H1 (cell line): ENCODE results near the gene NFIX. TPM values are rescaled to one million over a fixed set of nuclear protein-coding genes. Genes with fewer than 3 reads are reported as not detected.

ENCODE experiments used
- CTCF ChIA-PET: fragments of 300-600 bp; sonication (Branson Sonifier 250); formaldehyde crosslinking; loops from one replicate; lab custom pipeline; 2021; ENCODE audit not compliant: partially characterized antibody; lab: Charles Lee
- POLR2A ChIA-PET: fragments of 300-600 bp; sonication (Branson Sonifier 250); formaldehyde crosslinking; loops from one replicate; lab custom pipeline; 2021; ENCODE audit warnings: inconsistent platforms; ENCODE audit not compliant: partially characterized antibody; lab: Charles Lee
- DNase-seq, 2 experiments: peaks; one replicate each; pipeline versions ENCODE4 v3.0.0 to v3.0.0-alpha.2; 2010 to 2022; ENCODE audit warnings: low spot score in 2 of 2, low read depth in 1 of 2, mixed read lengths in 1 of 2
- FAIRE-seq: peaks from 2 replicates; lab custom pipeline; 2011; peaks lifted over from hg19 to GRCh38; lab: Jason Lieb, UNC
- H2AFZ ChIP-seq: 2 replicates; pipeline ENCODE4 v1.8.1; 2012; ENCODE audit warnings: low read length, inconsistent platforms
- H2AK5ac ChIP-seq: 2 replicates; pipeline ENCODE4 v1.6.1; 2013; ENCODE audit warnings: low read depth, low read length
- H2BK120ac ChIP-seq: replicated peaks from 2 replicates; pipeline ENCODE3; 2013; ENCODE audit warnings: low read depth, low read length, inconsistent platforms
- H2BK12ac ChIP-seq: 2 replicates; pipeline ENCODE4 v1.6.1; 2013; ENCODE audit warnings: low read depth, low read length
- H2BK15ac ChIP-seq: 2 replicates; pipeline ENCODE4 v1.6.1; 2013; ENCODE audit warnings: low read length
- H2BK20ac ChIP-seq: 2 replicates; pipeline ENCODE4 v1.6.1; 2013; ENCODE audit warnings: low read length
- H2BK5ac ChIP-seq: 2 replicates; pipeline ENCODE4 v1.6.1; 2013; ENCODE audit warnings: low read depth, low read length
- H3K14ac ChIP-seq: 2 replicates; pipeline ENCODE4 v1.6.1; 2013; ENCODE audit warnings: inconsistent platforms; ENCODE audit not compliant: insufficient read length
- H3K18ac ChIP-seq: 2 replicates; pipeline ENCODE4 v1.6.1; 2013; ENCODE audit warnings: low read length; ENCODE audit errors: extremely low read depth
- H3K23ac ChIP-seq: 2 replicates; pipeline ENCODE4 v1.6.1; 2013; ENCODE audit warnings: inconsistent platforms; ENCODE audit not compliant: insufficient read length
- H3K23me2 ChIP-seq: 2 replicates; pipeline ENCODE4 v1.6.1; 2013; ENCODE audit warnings: low read depth, low read length
- H3K27ac ChIP-seq: 2 replicates; pipeline ENCODE4 v1.6.1; 2011; ENCODE audit warnings: low read depth, low read length, inconsistent platforms
- H3K27me3 ChIP-seq, 4 experiments: replicated peaks in 1 of 4; 1 replicate in 1 of 4; 2 replicates in 3 of 4; pipeline versions ENCODE4 v1.6.1 to v1.8.1; 2011 to 2013; ENCODE audit warnings: low read length in 3 of 4, mild to moderate bottlenecking in 3 of 4, inconsistent platforms in 2 of 4, mixed read lengths in 2 of 4, moderate library complexity in 1 of 4; ENCODE audit not compliant: control insufficient read depth in 3 of 4, insufficient read depth in 3 of 4; ENCODE audit errors: extremely low read depth in 1 of 4
- H3K36me3 ChIP-seq, 4 experiments: 2 replicates each; pipeline versions ENCODE4 v1.6.1 to v1.8.1; 2011 to 2013; ENCODE audit warnings: mild to moderate bottlenecking in 4 of 4, low read length in 3 of 4, moderate library complexity in 2 of 4, control low read depth in 1 of 4, inconsistent platforms in 1 of 4; ENCODE audit not compliant: insufficient read depth in 4 of 4, control insufficient read depth in 2 of 4
- H3K4ac ChIP-seq: replicated peaks from 2 replicates; pipeline ENCODE3; 2013; ENCODE audit warnings: low read length, low read depth, mixed read lengths, inconsistent platforms; ENCODE audit not compliant: insufficient read length
- H3K4me1 ChIP-seq, 4 experiments: replicated peaks in 1 of 4; 1 replicate in 1 of 4; 2 replicates in 3 of 4; pipeline versions ENCODE4 v1.6.1 to v1.8.1; 2011 to 2013; ENCODE audit warnings: low read length in 3 of 4, inconsistent platforms in 2 of 4, mixed read lengths in 1 of 4; ENCODE audit not compliant: insufficient read depth in 4 of 4, control insufficient read depth in 3 of 4
- H3K4me2 ChIP-seq, 2 experiments: 2 replicates each; pipeline versions ENCODE4 v1.6.1 to v1.8.1; 2011 to 2013; ENCODE audit warnings: low read depth in 2 of 2, low read length in 2 of 2, control low read depth in 1 of 2, inconsistent platforms in 1 of 2, mild to moderate bottlenecking in 1 of 2; ENCODE audit not compliant: insufficient read depth in 1 of 2
- H3K4me3 ChIP-seq, 4 experiments: fragments of 200-600, 300-600 bp in 1 of 4; sonication (generic), shearing (Covaris generic), sonication (Bioruptor Twin) in 1 of 4; 2 replicates each; pipeline versions ENCODE4 v1.5.1 to v1.8.1; 2011 to 2016; ENCODE audit warnings: low read length in 4 of 4, low read depth in 3 of 4, control low read depth in 2 of 4, inconsistent platforms in 2 of 4, mild to moderate bottlenecking in 2 of 4, mixed read lengths in 1 of 4, moderate library complexity in 1 of 4; ENCODE audit not compliant: insufficient read depth in 2 of 4; ENCODE audit errors: extremely low read depth in 1 of 4
- H3K56ac ChIP-seq: replicated peaks from 2 replicates; pipeline ENCODE3; 2013; ENCODE audit warnings: low read depth, mild to moderate bottlenecking, mixed read lengths, low read length, inconsistent platforms; ENCODE audit not compliant: insufficient read length
- H3K79me1 ChIP-seq: 2 replicates; pipeline ENCODE4 v1.6.1; 2013; ENCODE audit warnings: low read depth, low read length, control low read depth
- H3K79me2 ChIP-seq, 2 experiments: 2 replicates each; pipeline versions ENCODE4 v1.6.1 to v1.8.1; 2012 to 2013; ENCODE audit warnings: low read length in 2 of 2, mild to moderate bottlenecking in 2 of 2, inconsistent platforms in 1 of 2; ENCODE audit not compliant: insufficient read depth in 2 of 2, control insufficient read depth in 1 of 2
- H3K9ac ChIP-seq, 4 experiments: replicated peaks in 1 of 4; 1 replicate in 1 of 4; 2 replicates in 3 of 4; pipeline versions ENCODE4 v1.6.1 to v1.8.1; 2011 to 2013; ENCODE audit warnings: low read depth in 3 of 4, low read length in 3 of 4, control low read depth in 2 of 4, mild to moderate bottlenecking in 2 of 4, moderate library complexity in 2 of 4, inconsistent platforms in 1 of 4; ENCODE audit errors: extremely low read depth in 1 of 4
- H3K9me3 ChIP-seq, 2 experiments: 2 replicates each; pipeline versions ENCODE4 v1.6.1 to v1.8.1; 2012 to 2013; ENCODE audit warnings: mild to moderate bottlenecking in 2 of 2, moderate library complexity in 2 of 2, control low read depth in 1 of 2, inconsistent platforms in 1 of 2, low read depth in 1 of 2, low read length in 1 of 2, mixed read lengths in 1 of 2; ENCODE audit not compliant: insufficient read depth in 2 of 2
- H4K20me1 ChIP-seq, 2 experiments: replicated peaks in 1 of 2; 2 replicates each; pipeline versions ENCODE3 to v1.8.1; 2011 to 2013; ENCODE audit warnings: inconsistent platforms in 2 of 2, low read length in 2 of 2, mild to moderate bottlenecking in 1 of 2; ENCODE audit not compliant: insufficient read depth in 2 of 2, control insufficient read depth in 1 of 2
- H4K5ac ChIP-seq: 2 replicates; pipeline ENCODE4 v1.6.1; 2013; ENCODE audit warnings: low read length, low read depth, mixed read lengths, inconsistent platforms; ENCODE audit not compliant: insufficient read length
- H4K8ac ChIP-seq: 2 replicates; pipeline ENCODE4 v1.8.0; 2013; ENCODE audit warnings: mild to moderate bottlenecking, moderate library complexity, low read length, inconsistent platforms; ENCODE audit not compliant: insufficient read depth; ENCODE audit errors: extremely low read depth
- H4K91ac ChIP-seq: replicated peaks from 2 replicates; pipeline ENCODE3; 2013; ENCODE audit warnings: low read length, mixed read lengths, inconsistent platforms; ENCODE audit not compliant: insufficient read length
- POLR2AphosphoS5 ChIP-seq: IDR thresholded peaks from 2 replicates; pipeline ENCODE4 v1.6.1; 2011; ENCODE audit warnings: low read depth, low read length
- RNF2 ChIP-seq: fragments of 200-900, 300-1000 bp; sonication (generic); IDR thresholded peaks from 2 replicates; pipeline ENCODE4 v1.7.1; 2016; ENCODE audit warnings: borderline replicate concordance, low read depth, mild to moderate bottlenecking, antibody characterized with exemption, low read length; ENCODE audit not compliant: poor library complexity, severe bottlenecking; ENCODE audit errors: missing control alignments
- WGBS, 2 experiments: shearing (Covaris generic) in 1 of 2; methylation state at CpG; one replicate each; pipeline versions ENCODE4 v1.1.6 to v1.1.7; 2013 to 2015; ENCODE audit warnings: low lambda C conversion rate in 2 of 2, mixed read lengths in 2 of 2, inconsistent platforms in 1 of 2, low coverage in 1 of 2, missing lambda C conversion rate in 1 of 2; ENCODE audit not compliant: insufficient replicate concordance in 2 of 2, insufficient coverage in 1 of 2, insufficient read length in 1 of 2; ENCODE audit errors: extremely low coverage in 1 of 2, missing lambda C conversion rate in 1 of 2; 5-methylcytosine and 5-hydroxymethylcytosine counted together
- polyA plus RNA-seq, 7 experiments: library from polyadenylated mRNA; depleted of rRNA in 3 of 7; stranded (reverse) in 5 of 7; unstranded in 2 of 7; fragments of >200 nt in 5 of 7; fragments of 200-250 nt in 2 of 7; gene quantifications; 1 replicate in 5 of 7; 2 replicates in 1 of 7; 4 replicates in 1 of 7; pipeline versions ENCODE4 v1.2.1 to v1.2.3, GENCODE V29; 2011 to 2013; ENCODE audit warnings: missing spikeins in 2 of 7, mixed read lengths in 2 of 7
- total RNA-seq: library from RNA; stranded (reverse); fragmentation: NEBNext Ultra II Directional; extraction: Animal tissue kit (Norgen Biotek cat#: 25700); gene quantifications from 2 replicates; pipeline ENCODE4 v1.2.1, GENCODE V29; 2021

Gene NFIX
- total and polyA plus RNA-seq, 2 of the 8 experiments (the other 6 are each of a cell fraction or from before 2014, with no cell fraction given) = 0.03 to 0.20 TPM

- Histone ChIP-seq H3K18ac (no peak overlapping the region), H3K27me3 (no peaks in the 10 kb centered on the region), H2AK5ac (no peak overlapping the region), H2BK120ac (no peak overlapping the region), H3K23ac (no peak overlapping the region), H3K4me1 (peaks cover 0 to 8% (median 4%) of the 10 kb centered on the region in 4 experiments; a peak in 3 of 7 replicates), H3K14ac (no peak overlapping the region), H2BK5ac (no peak overlapping the region), H3K56ac (no peak overlapping the region), H3K4me2 (no peak overlapping the region), H4K20me1 (peaks cover 19 to 31% of the 10 kb centered on the region in 2 experiments), H3K23me2 (no peaks in the 10 kb centered on the region; the same call in 1 of the 2 replicates), H3K27ac (no peak overlapping the region), H2BK15ac (no peak overlapping the region), H3K79me2 (peaks cover 0 to 4% of the 10 kb centered on the region in 2 experiments; a peak in 2 of 4 replicates), H3K9me3 (no peaks in the 10 kb centered on the region), H2AFZ (no peak overlapping the region), H2BK20ac (no peak overlapping the region), H2BK12ac (no peak overlapping the region), H4K8ac (no peak overlapping the region), H3K4ac (no peak overlapping the region), H3K36me3 (peaks cover 7 to 58% (median 39%) of the 10 kb centered on the region in 4 experiments), H3K9ac (no peak overlapping the region), H3K4me3 (no peak overlapping the region), H3K79me1 (peaks cover 7% of the 10 kb centered on the region), H4K5ac (no peak overlapping the region), H4K91ac (no peak overlapping the region)
- no peak for TF ChIP-seq RNF2
- TF ChIP-seq POLR2AphosphoS5 = 0 out of 2 replicates have a peak, but pooled peaks have one; percentile 18
- POLR2A ChIA-PET = interaction anchor here (1.0 to 14.8 kb wide), 3 partner anchors 22 to 24 kb away, joined by 3 to 228 read pairs (median 4); partner anchors contain the start of genes NACC1 and TRMT1
- 82% methylated on average over 9 of the region's 11 CpGs; no CpG with 5 or more reads in 1 of the 2 experiments for WGBS, 2 experiments
- DNase-seq (no peak), FAIRE-seq (no peak)
- CTCF ChIA-PET = interaction anchor here (1.9 kb wide), 1 partner anchor 10 kb away, joined by 4 read pairs; no protein-coding TSS in a partner anchor
These were observed 144.5 kb downstream of the NFIX start for GRCh38 chr19:13139633-13140311.
